ENCODE results near the gene SMAD3. TPM values are rescaled to one million over a fixed set of nuclear protein-coding genes. Genes with fewer than 3 reads are reported as not detected.

Gene SMAD3
- polyA plus RNA-seq, 1 experiment = 59.4 TPM

GRCh38 chr15:67156834-67157233 is 91.4 kb downstream of the SMAD3 start:
- H3K27me3 ChIP-seq (ENCODE audit: control insufficient read depth, insufficient read depth, low read length) = no peaks in the 10 kb centered on the region
- POLR2A ChIA-PET = no interaction called here
- peaks cover 2% of the 10 kb centered on the region for H3K36me3 ChIP-seq (ENCODE audit: control insufficient read depth, insufficient read depth, low read length)
- DNase-seq (ENCODE audit: low read depth) = no peak
- no peak overlapping the region for H3K4me3 ChIP-seq (ENCODE audit: low read depth, low read length)
- no peak for TF ChIP-seq CTCF (IDR thresholded peaks at IDR 0.05; ENCODE audit: insufficient read depth, low read depth, low read length)
- CTCF ChIA-PET = no interaction called here

- POLR2A ChIA-PET = no interaction called here
- no peak for TF ChIP-seq CTCF (IDR thresholded peaks at IDR 0.05; ENCODE audit: insufficient read depth, low read depth, low read length)
Measured at GRCh38 chr15:67157521-67158252, 92.3 kb downstream of the SMAD3 start.

GRCh38 chr15:67158367-67158766 is 93.0 kb downstream of the SMAD3 start:
- ChIA-PET POLR2A (no interaction called here), CTCF (no interaction called here)
- Histone ChIP-seq H3K27me3 (ENCODE audit: control insufficient read depth, insufficient read depth, low read length) (no peaks in the 10 kb centered on the region), H3K36me3 (ENCODE audit: control insufficient read depth, insufficient read depth, low read length) (peaks cover 2% of the 10 kb centered on the region), H3K4me3 (ENCODE audit: low read depth, low read length) (no peak overlapping the region)
- DNase-seq (ENCODE audit: low read depth) = no peak
- TF ChIP-seq CTCF (IDR thresholded peaks at IDR 0.05; ENCODE audit: insufficient read depth, low read depth, low read length) = no peak

More at GRCh38 chr15:67157521-67158252, 92.3 kb downstream of the SMAD3 start:
- H3K27me3 ChIP-seq (ENCODE audit: control insufficient read depth, insufficient read depth, low read length) = no peaks in the 10 kb centered on the region
- CTCF ChIA-PET = no interaction called here
- no peak for DNase-seq (ENCODE audit: low read depth)
- H3K36me3 ChIP-seq (ENCODE audit: control insufficient read depth, insufficient read depth, low read length) = peaks cover 2% of the 10 kb centered on the region
- H3K4me3 ChIP-seq (ENCODE audit: low read depth, low read length) = no peak overlapping the region

DNA sequence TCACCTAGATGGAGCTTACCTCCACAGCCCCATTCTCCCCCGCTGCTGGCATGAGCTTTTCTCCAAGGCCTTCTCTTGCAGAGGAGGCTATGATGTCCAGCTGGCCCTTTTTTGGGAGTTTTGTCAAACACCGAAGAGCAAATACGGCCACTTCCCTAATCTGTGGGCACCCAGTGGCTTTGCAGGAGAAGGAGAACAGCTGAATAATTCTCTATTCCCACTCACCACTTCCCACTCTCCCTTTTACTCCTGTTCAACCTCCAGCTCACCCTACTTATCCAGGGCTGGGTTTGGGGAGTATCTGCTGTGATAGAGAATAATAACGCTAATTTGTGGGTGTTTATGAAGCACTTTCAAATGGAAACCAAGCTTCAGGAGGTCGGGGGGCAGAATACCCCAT is 96.0 kb downstream of the SMAD3 start:
- ChIA-PET CTCF (interaction anchor here (1.3 kb wide), 1 partner anchor 14 kb away, joined by 3 read pairs; no protein-coding TSS in a partner anchor), POLR2A (interaction anchor here (0.6 kb wide), 1 partner anchor 200 kb away, joined by 4 read pairs; no protein-coding TSS in a partner anchor)
- DNase-seq (ENCODE audit: low read depth) = no peak

DNA sequence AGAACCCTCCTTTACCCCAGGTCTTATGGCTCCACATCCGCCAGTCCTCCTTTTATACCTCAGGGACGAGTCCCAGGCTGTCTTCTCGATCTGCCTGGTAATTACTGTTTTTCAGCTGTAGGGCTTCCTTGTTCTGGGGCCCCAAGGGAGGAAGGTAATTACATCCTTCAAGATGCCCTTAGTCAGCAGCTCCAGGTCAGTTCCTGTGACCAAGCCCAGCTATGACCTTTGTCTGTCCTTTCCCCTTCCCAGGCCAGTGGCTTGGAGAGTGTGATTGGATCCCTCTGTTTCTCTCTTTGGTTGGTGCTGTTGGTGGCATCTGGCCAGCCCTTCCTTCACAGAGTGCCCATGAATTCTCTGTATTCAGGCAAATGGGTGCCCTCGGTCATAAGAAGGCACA is 96.5 kb downstream of the SMAD3 start:
- Histone ChIP-seq H3K4me3 (ENCODE audit: low read depth, low read length) (no peak overlapping the region), H3K27me3 (ENCODE audit: control insufficient read depth, insufficient read depth, low read length) (no peaks in the 10 kb centered on the region), H3K36me3 (ENCODE audit: control insufficient read depth, insufficient read depth, low read length) (peaks cover 20% of the 10 kb centered on the region)
- POLR2A ChIA-PET = no interaction called here
- no peak for DNase-seq (ENCODE audit: low read depth)
- CTCF ChIA-PET = interaction anchor here (1.3 kb wide), 1 partner anchor 15 kb away, joined by 3 read pairs; no protein-coding TSS in a partner anchor
- no peak for TF ChIP-seq CTCF (IDR thresholded peaks at IDR 0.05; ENCODE audit: insufficient read depth, low read depth, low read length)

More for the DNA sequence above, 96.0 kb downstream of the SMAD3 start:
- Histone ChIP-seq H3K4me3 (ENCODE audit: low read depth, low read length) (no peak overlapping the region), H3K36me3 (ENCODE audit: control insufficient read depth, insufficient read depth, low read length) (peaks cover 16% of the 10 kb centered on the region), H3K27me3 (ENCODE audit: control insufficient read depth, insufficient read depth, low read length) (no peaks in the 10 kb centered on the region)
- no peak for TF ChIP-seq CTCF (IDR thresholded peaks at IDR 0.05; ENCODE audit: insufficient read depth, low read depth, low read length)

Data from BJ (cell line).